ENCODE results near the gene EDNRB. TPM values are rescaled to one million over a fixed set of nuclear protein-coding genes. Genes with fewer than 3 reads are reported as not detected.

The EDNRB gene
- total RNA-seq, 1 experiment from 2014 or later: 0.12 TPM

Other genes with a start within 250 kb of the EDNRB start
- 2.6 and 4.7 TPM in 2 replicates for gene SLAIN1, start 221.1 kb downstream of the EDNRB start, total RNA-seq (2014; rRNA removed; shearing (Covaris generic))